ENCODE results near the gene CBARP.

GRCh38 chr19:1248139-1248785 lies 10.5 kb upstream of the CBARP start, which contains the start of gene MIDN:
- peak; percentile 90 to 97 (median 92) for TF ChIP-seq POLR2A (IDR thresholded peaks at IDR 0.05)
- peak in 4 of 6 experiments; percentile 34 to 57 (median 46) for TF ChIP-seq CTCF (IDR thresholded peaks at IDR 0.05)

All from upper lobe of left lung (tissue), 4 donors.